ENCODE results near the gene SPAG17.

SPAG17 gene

GRCh38 chr1:118183586-118183985 is 1.4 kb downstream of the SPAG17 start:
- no peaks in the 10 kb centered on the region for H3K9me3 ChIP-seq (ENCODE audit: control insufficient read depth, low read length)
- no peaks in the 10 kb centered on the region for H3K36me3 ChIP-seq (ENCODE audit: control insufficient read depth, insufficient read depth, low read length)
- no peak overlapping the region for H3K27ac ChIP-seq (ENCODE audit: insufficient read depth, low read length, poor library complexity, severe bottlenecking)
- no peaks in the 10 kb centered on the region for H3K27me3 ChIP-seq (replicated peaks; ENCODE audit: control insufficient read depth, insufficient read depth, low read length, poor library complexity, severe bottlenecking)
- no peaks in the 10 kb centered on the region for H3K4me1 ChIP-seq (ENCODE audit: control insufficient read depth, insufficient read depth, low read length, poor library complexity, severe bottlenecking)
- DNase-seq: no peak
- no peak overlapping the region for H3K4me3 ChIP-seq (ENCODE audit: insufficient read depth, low read depth, low read length, poor library complexity, severe bottlenecking)

- H3K27ac ChIP-seq (ENCODE audit: insufficient read depth, low read length, poor library complexity, severe bottlenecking): no peak overlapping the region
- H3K9me3 ChIP-seq (ENCODE audit: control insufficient read depth, low read length): no peaks in the 10 kb centered on the region
- no peak for DNase-seq
- no peaks in the 10 kb centered on the region for H3K36me3 ChIP-seq (ENCODE audit: control insufficient read depth, insufficient read depth, low read length)
- no peaks in the 10 kb centered on the region for H3K4me1 ChIP-seq (ENCODE audit: control insufficient read depth, insufficient read depth, low read length, poor library complexity, severe bottlenecking)
- H3K27me3 ChIP-seq (replicated peaks; ENCODE audit: control insufficient read depth, insufficient read depth, low read length, poor library complexity, severe bottlenecking): no peaks in the 10 kb centered on the region
- no peak overlapping the region for H3K4me3 ChIP-seq (ENCODE audit: insufficient read depth, low read depth, low read length, poor library complexity, severe bottlenecking)
Measured at GRCh38 chr1:118177998-118178397, 7.0 kb downstream of the SPAG17 start.

GRCh38 chr1:118169016-118169415 is 16.0 kb downstream of the SPAG17 start:
- H3K4me3 ChIP-seq (ENCODE audit: insufficient read depth, low read depth, low read length, poor library complexity, severe bottlenecking): no peak overlapping the region
- DNase-seq: no peak

GRCh38 chr1:118160806-118161205 is 24.2 kb downstream of the SPAG17 start:
- Histone ChIP-seq H3K27ac (ENCODE audit: insufficient read depth, low read length, poor library complexity, severe bottlenecking) (no peak overlapping the region), H3K27me3 (replicated peaks; ENCODE audit: control insufficient read depth, insufficient read depth, low read length, poor library complexity, severe bottlenecking) (no peaks in the 10 kb centered on the region), H3K36me3 (ENCODE audit: control insufficient read depth, insufficient read depth, low read length) (no peaks in the 10 kb centered on the region), H3K4me1 (ENCODE audit: control insufficient read depth, insufficient read depth, low read length, poor library complexity, severe bottlenecking) (no peaks in the 10 kb centered on the region), H3K9me3 (ENCODE audit: control insufficient read depth, low read length) (no peaks in the 10 kb centered on the region), H3K4me3 (ENCODE audit: insufficient read depth, low read depth, low read length, poor library complexity, severe bottlenecking) (no peak overlapping the region)
- DNase-seq: no peak

More at GRCh38 chr1:118169016-118169415, 16.0 kb downstream of the SPAG17 start:
- Histone ChIP-seq H3K27me3 (replicated peaks; ENCODE audit: control insufficient read depth, insufficient read depth, low read length, poor library complexity, severe bottlenecking) (no peaks in the 10 kb centered on the region), H3K36me3 (ENCODE audit: control insufficient read depth, insufficient read depth, low read length) (no peaks in the 10 kb centered on the region), H3K27ac (ENCODE audit: insufficient read depth, low read length, poor library complexity, severe bottlenecking) (no peak overlapping the region), H3K9me3 (ENCODE audit: control insufficient read depth, low read length) (no peaks in the 10 kb centered on the region), H3K4me1 (ENCODE audit: control insufficient read depth, insufficient read depth, low read length, poor library complexity, severe bottlenecking) (no peaks in the 10 kb centered on the region)

- Histone ChIP-seq H3K36me3 (ENCODE audit: control insufficient read depth, insufficient read depth, low read length) (no peaks in the 10 kb centered on the region), H3K4me1 (ENCODE audit: control insufficient read depth, insufficient read depth, low read length, poor library complexity, severe bottlenecking) (no peaks in the 10 kb centered on the region), H3K27me3 (replicated peaks; ENCODE audit: control insufficient read depth, insufficient read depth, low read length, poor library complexity, severe bottlenecking) (no peaks in the 10 kb centered on the region), H3K4me3 (ENCODE audit: insufficient read depth, low read depth, low read length, poor library complexity, severe bottlenecking) (no peak overlapping the region), H3K9me3 (ENCODE audit: control insufficient read depth, low read length) (no peaks in the 10 kb centered on the region), H3K27ac (ENCODE audit: insufficient read depth, low read length, poor library complexity, severe bottlenecking) (no peak overlapping the region)
- DNase-seq: no peak
Measured at GRCh38 chr1:118159569-118159968, 25.5 kb downstream of the SPAG17 start.

- Histone ChIP-seq H3K27me3 (replicated peaks; ENCODE audit: control insufficient read depth, insufficient read depth, low read length, poor library complexity, severe bottlenecking) (no peaks in the 10 kb centered on the region), H3K36me3 (ENCODE audit: control insufficient read depth, insufficient read depth, low read length) (no peaks in the 10 kb centered on the region), H3K4me3 (ENCODE audit: insufficient read depth, low read depth, low read length, poor library complexity, severe bottlenecking) (no peak overlapping the region), H3K4me1 (ENCODE audit: control insufficient read depth, insufficient read depth, low read length, poor library complexity, severe bottlenecking) (no peaks in the 10 kb centered on the region), H3K9me3 (ENCODE audit: control insufficient read depth, low read length) (no peaks in the 10 kb centered on the region), H3K27ac (ENCODE audit: insufficient read depth, low read length, poor library complexity, severe bottlenecking) (no peak overlapping the region)
- no peak for DNase-seq
Measured at GRCh38 chr1:118158924-118159323, 26.1 kb downstream of the SPAG17 start.

- no peaks in the 10 kb centered on the region for H3K27me3 ChIP-seq (replicated peaks; ENCODE audit: control insufficient read depth, insufficient read depth, low read length, poor library complexity, severe bottlenecking)
- no peak overlapping the region for H3K4me3 ChIP-seq (ENCODE audit: insufficient read depth, low read depth, low read length, poor library complexity, severe bottlenecking)
- H3K9me3 ChIP-seq (ENCODE audit: control insufficient read depth, low read length): no peaks in the 10 kb centered on the region
- no peak for DNase-seq
- H3K36me3 ChIP-seq (ENCODE audit: control insufficient read depth, insufficient read depth, low read length): no peaks in the 10 kb centered on the region
- H3K27ac ChIP-seq (ENCODE audit: insufficient read depth, low read length, poor library complexity, severe bottlenecking): no peak overlapping the region
- no peaks in the 10 kb centered on the region for H3K4me1 ChIP-seq (ENCODE audit: control insufficient read depth, insufficient read depth, low read length, poor library complexity, severe bottlenecking)
Measured at GRCh38 chr1:118157506-118157905, 27.5 kb downstream of the SPAG17 start.

- H3K27ac ChIP-seq (ENCODE audit: insufficient read depth, low read length, poor library complexity, severe bottlenecking): no peak overlapping the region
- H3K4me1 ChIP-seq (ENCODE audit: control insufficient read depth, insufficient read depth, low read length, poor library complexity, severe bottlenecking): no peaks in the 10 kb centered on the region
- H3K27me3 ChIP-seq (replicated peaks; ENCODE audit: control insufficient read depth, insufficient read depth, low read length, poor library complexity, severe bottlenecking): no peaks in the 10 kb centered on the region
- H3K4me3 ChIP-seq (ENCODE audit: insufficient read depth, low read depth, low read length, poor library complexity, severe bottlenecking): no peak overlapping the region
- DNase-seq: no peak
- no peaks in the 10 kb centered on the region for H3K9me3 ChIP-seq (ENCODE audit: control insufficient read depth, low read length)
- H3K36me3 ChIP-seq (ENCODE audit: control insufficient read depth, insufficient read depth, low read length): no peaks in the 10 kb centered on the region
Measured at GRCh38 chr1:118155106-118155505, 29.9 kb downstream of the SPAG17 start.

- Histone ChIP-seq H3K27me3 (replicated peaks; ENCODE audit: control insufficient read depth, insufficient read depth, low read length, poor library complexity, severe bottlenecking) (no peaks in the 10 kb centered on the region), H3K4me3 (ENCODE audit: insufficient read depth, low read depth, low read length, poor library complexity, severe bottlenecking) (no peak overlapping the region), H3K4me1 (ENCODE audit: control insufficient read depth, insufficient read depth, low read length, poor library complexity, severe bottlenecking) (no peaks in the 10 kb centered on the region), H3K9me3 (ENCODE audit: control insufficient read depth, low read length) (no peaks in the 10 kb centered on the region), H3K36me3 (ENCODE audit: control insufficient read depth, insufficient read depth, low read length) (no peaks in the 10 kb centered on the region), H3K27ac (ENCODE audit: insufficient read depth, low read length, poor library complexity, severe bottlenecking) (no peak overlapping the region)
- DNase-seq: no peak
Measured at GRCh38 chr1:118154220-118154619, 30.8 kb downstream of the SPAG17 start.

GRCh38 chr1:118151312-118151937 is 33.6 kb downstream of the SPAG17 start:
- H3K9me3 ChIP-seq (ENCODE audit: control insufficient read depth, low read length): no peaks in the 10 kb centered on the region
- H3K27me3 ChIP-seq (replicated peaks; ENCODE audit: control insufficient read depth, insufficient read depth, low read length, poor library complexity, severe bottlenecking): no peaks in the 10 kb centered on the region
- DNase-seq: peak in 1 of 3 donors; percentile 3
- no peak overlapping the region for H3K4me3 ChIP-seq (ENCODE audit: insufficient read depth, low read depth, low read length, poor library complexity, severe bottlenecking)
- H3K4me1 ChIP-seq (ENCODE audit: control insufficient read depth, insufficient read depth, low read length, poor library complexity, severe bottlenecking): no peaks in the 10 kb centered on the region
- H3K36me3 ChIP-seq (ENCODE audit: control insufficient read depth, insufficient read depth, low read length): no peaks in the 10 kb centered on the region
- H3K27ac ChIP-seq (ENCODE audit: insufficient read depth, low read length, poor library complexity, severe bottlenecking): no peak overlapping the region
